HG02885 (cell line): Measurements from ENCODE around the gene HNRNPAB.

Experiments
- ATAC-seq: cut with Tn5 transposase; IDR thresholded peaks from one replicate; pipeline ENCODE4 v1.9.1; 2021; ENCODE audit warnings: mild to moderate bottlenecking; ENCODE audit not compliant: unreplicated experiment, poor library complexity

Gene HNRNPAB

GRCh38 chr5:178204182-178204934, at the start of gene HNRNPAB:
HNRNPAB (plus strand) TSS chr5:178204533; CDS start chr5:178204838, 305 bp downstream.
- ATAC-seq, result peak; percentile 81

- no peak for ATAC-seq
Measured at GRCh38 chr5:178155065-178155464, 49.3 kb upstream of the HNRNPAB start.

- ATAC-seq, result no peak
Measured at GRCh38 chr5:178160176-178160575, 44.2 kb upstream of the HNRNPAB start.

GRCh38 chr5:178162481-178162880, 41.9 kb upstream of the HNRNPAB start:
- ATAC-seq, result no peak

GRCh38 chr5:178163772-178164735, 40.3 kb upstream of the HNRNPAB start:
- ATAC-seq, result peak; percentile 79

GRCh38 chr5:178165581-178165980, 38.8 kb upstream of the HNRNPAB start:
- ATAC-seq, result no peak

GRCh38 chr5:178170455-178170854, 33.9 kb upstream of the HNRNPAB start:
- ATAC-seq, result no peak

GRCh38 chr5:178174456-178174855, 29.9 kb upstream of the HNRNPAB start:
- ATAC-seq, result no peak

- ATAC-seq, result no peak
Measured at GRCh38 chr5:178176791-178177190, 27.5 kb upstream of the HNRNPAB start.

GRCh38 chr5:178177569-178177968, 26.8 kb upstream of the HNRNPAB start:
- ATAC-seq, result no peak

GRCh38 chr5:178180141-178180863, 24.0 kb upstream of the HNRNPAB start:
- ATAC-seq, result no peak

GRCh38 chr5:178182158-178182876, 22.0 kb upstream of the HNRNPAB start:
- ATAC-seq, result no peak

- no peak for ATAC-seq
Measured at GRCh38 chr5:178186427-178186826, 17.9 kb upstream of the HNRNPAB start.

- ATAC-seq, result no peak
Measured at GRCh38 chr5:178187014-178187413, 17.3 kb upstream of the HNRNPAB start, which contains the start of gene GMCL2. GMCL2 (minus strand) TSS chr5:178187371; CDS start chr5:178187299, 72 bp downstream.

- no peak for ATAC-seq
Measured at GRCh38 chr5:178189433-178189832, 14.9 kb upstream of the HNRNPAB start.

GRCh38 chr5:178191661-178192060, 12.7 kb upstream of the HNRNPAB start:
- no peak for ATAC-seq

- ATAC-seq, result no peak
Measured at GRCh38 chr5:178192244-178192643, 12.1 kb upstream of the HNRNPAB start.

GRCh38 chr5:178192787-178193186, 11.5 kb upstream of the HNRNPAB start:
- ATAC-seq, result no peak

- ATAC-seq, result no peak
Measured at GRCh38 chr5:178193251-178193809, 11.0 kb upstream of the HNRNPAB start.
